Adipocyte (in vitro differentiated cells): Measurements from ENCODE around the gene PLXND1.
A peak's percentile ranks its signal among the peaks of the same experiment; 100 is the strongest.

Source experiments
- DNase-seq: peaks from one replicate; pipeline ENCODE4 v3.0.0-alpha.2; 2015; ENCODE audit warnings: low read depth
- H3K27me3 ChIP-seq: replicated peaks from 2 replicates; pipeline ENCODE4 v1.7.0; 2013; ENCODE audit warnings: mild to moderate bottlenecking, low read length, moderate library complexity; ENCODE audit not compliant: control insufficient read depth, insufficient read depth
- H3K36me3 ChIP-seq: 2 replicates; pipeline ENCODE4 v1.7.0; 2013; ENCODE audit warnings: low read length, mild to moderate bottlenecking, moderate library complexity; ENCODE audit not compliant: control insufficient read depth, insufficient read depth, severe bottlenecking
- H3K4me1 ChIP-seq: 2 replicates; pipeline ENCODE4 v1.7.0; 2013; ENCODE audit warnings: mild to moderate bottlenecking, low read length, moderate library complexity; ENCODE audit not compliant: control insufficient read depth, insufficient read depth
- H3K4me3 ChIP-seq: 2 replicates; pipeline ENCODE4 v1.7.0; 2013; ENCODE audit warnings: mild to moderate bottlenecking, low read length, moderate library complexity
- H3K9ac ChIP-seq: 2 replicates; pipeline ENCODE4 v1.7.0; 2013; ENCODE audit warnings: mild to moderate bottlenecking, low read length, moderate library complexity
- H3K9me3 ChIP-seq: 2 replicates; pipeline ENCODE4 v1.7.0; 2013; ENCODE audit warnings: mild to moderate bottlenecking, low read length, moderate library complexity; ENCODE audit not compliant: control insufficient read depth

The PLXND1 gene

GRCh38 chr3:129638481-129638880 is 32.0 kb upstream of the PLXND1 start:
- H3K9ac ChIP-seq = no peak overlapping the region
- no peaks in the 10 kb centered on the region for H3K36me3 ChIP-seq
- no peak for DNase-seq
- H3K9me3 ChIP-seq = no peaks in the 10 kb centered on the region
- H3K4me1 ChIP-seq = no peaks in the 10 kb centered on the region
- no peak overlapping the region for H3K4me3 ChIP-seq
- H3K27me3 ChIP-seq = no peaks in the 10 kb centered on the region

GRCh38 chr3:129636082-129636481 is 29.6 kb upstream of the PLXND1 start:
- no peak overlapping the region for H3K4me3 ChIP-seq
- H3K9ac ChIP-seq = no peak overlapping the region
- no peaks in the 10 kb centered on the region for H3K9me3 ChIP-seq
- no peaks in the 10 kb centered on the region for H3K4me1 ChIP-seq
- no peaks in the 10 kb centered on the region for H3K27me3 ChIP-seq
- no peak for DNase-seq
- H3K36me3 ChIP-seq = no peaks in the 10 kb centered on the region

GRCh38 chr3:129635656-129636055 is 29.2 kb upstream of the PLXND1 start:
- Histone ChIP-seq H3K9me3 (no peaks in the 10 kb centered on the region), H3K9ac (no peak overlapping the region), H3K4me1 (no peaks in the 10 kb centered on the region), H3K4me3 (no peak overlapping the region), H3K36me3 (no peaks in the 10 kb centered on the region), H3K27me3 (no peaks in the 10 kb centered on the region)
- DNase-seq = no peak

GRCh38 chr3:129633751-129634481 is 27.4 kb upstream of the PLXND1 start:
- DNase-seq = no peak
- Histone ChIP-seq H3K4me1 (peaks cover 2% of the 10 kb centered on the region), H3K27me3 (no peaks in the 10 kb centered on the region), H3K36me3 (no peaks in the 10 kb centered on the region), H3K4me3 (no peak overlapping the region), H3K9me3 (no peaks in the 10 kb centered on the region), H3K9ac (no peak overlapping the region)

- Histone ChIP-seq H3K27me3 (no peaks in the 10 kb centered on the region), H3K36me3 (no peaks in the 10 kb centered on the region), H3K9me3 (no peaks in the 10 kb centered on the region), H3K4me3 (no peak overlapping the region), H3K9ac (no peak overlapping the region), H3K4me1 (peaks cover 8% of the 10 kb centered on the region)
- no peak for DNase-seq
Measured at GRCh38 chr3:129632977-129633376, 26.5 kb upstream of the PLXND1 start.

- Histone ChIP-seq H3K9ac (no peak overlapping the region), H3K4me1 (peaks cover 12% of the 10 kb centered on the region), H3K36me3 (no peaks in the 10 kb centered on the region), H3K9me3 (no peaks in the 10 kb centered on the region), H3K27me3 (no peaks in the 10 kb centered on the region), H3K4me3 (no peak overlapping the region)
- no peak for DNase-seq
Measured at GRCh38 chr3:129632556-129632955, 26.1 kb upstream of the PLXND1 start.

- Histone ChIP-seq H3K27me3 (no peaks in the 10 kb centered on the region), H3K4me3 (no peak overlapping the region), H3K9me3 (no peaks in the 10 kb centered on the region), H3K9ac (no peak overlapping the region), H3K4me1 (peaks cover 16% of the 10 kb centered on the region), H3K36me3 (no peaks in the 10 kb centered on the region)
- DNase-seq = no peak
Measured at GRCh38 chr3:129632056-129632455, 25.6 kb upstream of the PLXND1 start.

- H3K4me1 ChIP-seq = peaks cover 39% of the 10 kb centered on the region
- H3K9ac ChIP-seq = peak overlapping the region; percentile 35
- H3K4me3 ChIP-seq = no peak overlapping the region
- no peak for DNase-seq
- H3K36me3 ChIP-seq = no peaks in the 10 kb centered on the region
- no peaks in the 10 kb centered on the region for H3K27me3 ChIP-seq
- no peaks in the 10 kb centered on the region for H3K9me3 ChIP-seq
Measured at GRCh38 chr3:129629011-129629410, 22.5 kb upstream of the PLXND1 start.

GRCh38 chr3:129628169-129628522 is 21.7 kb upstream of the PLXND1 start:
- peak; percentile 72 for DNase-seq
- Histone ChIP-seq H3K27me3 (no peaks in the 10 kb centered on the region), H3K4me3 (peak overlapping the region; percentile 77), H3K36me3 (no peaks in the 10 kb centered on the region), H3K9me3 (no peaks in the 10 kb centered on the region), H3K4me1 (peaks cover 39% of the 10 kb centered on the region), H3K9ac (peak overlapping the region; percentile 97)

GRCh38 chr3:129627350-129628168 is 21.1 kb upstream of the PLXND1 start:
- Histone ChIP-seq H3K4me1 (peaks cover 41% of the 10 kb centered on the region), H3K9ac (peak overlapping the region; percentile 97), H3K27me3 (no peaks in the 10 kb centered on the region), H3K9me3 (no peaks in the 10 kb centered on the region), H3K36me3 (no peaks in the 10 kb centered on the region), H3K4me3 (peak overlapping the region; percentile 77)
- peak; percentile 73 for DNase-seq

GRCh38 chr3:129626744-129627349 is 20.4 kb upstream of the PLXND1 start:
- no peaks in the 10 kb centered on the region for H3K27me3 ChIP-seq
- DNase-seq = peak; percentile 74
- peak overlapping the region; percentile 97 for H3K9ac ChIP-seq
- no peaks in the 10 kb centered on the region for H3K9me3 ChIP-seq
- H3K4me1 ChIP-seq = peaks cover 44% of the 10 kb centered on the region
- no peaks in the 10 kb centered on the region for H3K36me3 ChIP-seq
- peak overlapping the region; percentile 77 for H3K4me3 ChIP-seq
